ENCODE data around the gene RPAP3.

DNA sequence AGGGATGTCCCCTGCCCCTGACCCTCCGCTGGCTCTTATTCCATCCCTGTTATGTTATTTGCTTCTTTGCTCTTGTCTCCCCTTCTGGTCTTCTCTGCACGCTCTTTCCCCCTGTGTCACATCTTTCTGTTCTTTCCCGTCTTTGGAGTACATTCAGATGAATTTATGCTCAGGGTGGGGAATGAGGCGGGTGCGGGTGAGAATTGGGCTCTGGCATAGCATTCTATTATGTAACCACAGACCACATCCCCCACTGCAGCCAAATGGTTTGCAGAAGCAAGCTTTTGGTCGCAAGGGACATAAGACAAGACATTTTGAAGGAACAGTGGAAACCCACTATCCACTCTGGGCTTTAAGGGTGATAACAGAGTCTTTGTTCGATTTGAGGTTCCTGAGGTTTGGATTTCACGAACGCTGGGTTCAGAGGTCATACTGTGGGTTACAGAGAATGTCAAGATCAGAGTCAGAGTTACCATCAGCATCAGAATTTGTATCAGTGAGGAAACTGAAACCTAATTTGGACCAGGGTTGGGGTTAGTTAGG lies 15.7 kb upstream of the RPAP3 start:
- TF ChIP-seq POLR2AphosphoS5 (IDR thresholded peaks at IDR 0.05) = no peak
- no peak for TF ChIP-seq EP300 (IDR thresholded peaks at IDR 0.05)
- no peak for TF ChIP-seq CTCF (IDR thresholded peaks at IDR 0.05)

All from suprapubic skin (tissue), 4 donors.